CD4-positive, alpha-beta T cell treated with Interleukin-4 for 4 hours (primary cell): ENCODE data around the gene MYO1D.
"Not testable (repeated sequence)": the region's sequence is repeated elsewhere in the genome, so short reads cannot be mapped to it uniquely, and the experiment has no call there.

Experiments
- DNase-seq: peaks from one replicate; pipeline ENCODE4 v3.0.0-alpha.2; 2020

Gene MYO1D

GRCh38 chr17:32854207-32854606 is 22.7 kb downstream of the MYO1D start:
- no peak for DNase-seq

DNA sequence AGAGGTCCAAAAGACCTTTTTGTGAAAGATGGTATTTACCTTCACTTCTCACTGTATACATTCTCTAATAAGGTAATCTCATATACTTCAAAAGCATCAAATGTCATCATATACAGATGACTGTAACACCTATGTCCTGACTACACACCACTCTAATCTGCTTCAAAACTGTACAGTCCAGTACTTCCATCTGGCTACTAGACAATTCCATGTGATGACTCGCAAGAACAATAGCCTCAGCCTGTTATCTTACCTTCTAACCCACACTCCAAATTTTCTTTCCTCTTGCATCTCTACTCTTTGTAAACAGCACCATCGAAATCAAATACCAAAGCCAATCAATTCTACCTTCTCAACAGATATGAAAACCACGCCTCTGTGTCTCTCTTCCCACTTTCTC is 24.1 kb downstream of the MYO1D start:
- no peak for DNase-seq

DNA sequence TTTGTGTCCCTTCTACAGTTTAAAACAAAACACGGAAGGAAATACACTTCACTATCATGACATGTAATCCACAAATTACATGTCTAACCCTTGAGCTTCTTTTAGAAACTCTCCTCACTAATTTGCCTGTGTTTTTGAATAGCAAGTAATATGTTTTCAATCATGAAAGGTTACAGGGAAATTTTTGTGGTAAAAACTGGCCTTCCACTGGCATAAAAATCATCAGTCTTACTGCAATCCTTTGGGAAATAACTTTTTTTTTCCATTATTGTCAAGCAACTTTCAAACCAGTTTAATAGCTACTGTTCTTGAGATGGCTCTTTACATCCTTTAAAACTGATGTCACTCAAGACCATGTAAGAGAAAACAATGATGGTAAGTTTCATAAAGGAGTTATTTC is 27.0 kb downstream of the MYO1D start:
- no peak for DNase-seq

- DNase-seq = no peak
Measured at GRCh38 chr17:32847977-32848376, 28.9 kb downstream of the MYO1D start.

GRCh38 chr17:32846143-32846542 is 30.8 kb downstream of the MYO1D start:
- no peak for DNase-seq

DNA sequence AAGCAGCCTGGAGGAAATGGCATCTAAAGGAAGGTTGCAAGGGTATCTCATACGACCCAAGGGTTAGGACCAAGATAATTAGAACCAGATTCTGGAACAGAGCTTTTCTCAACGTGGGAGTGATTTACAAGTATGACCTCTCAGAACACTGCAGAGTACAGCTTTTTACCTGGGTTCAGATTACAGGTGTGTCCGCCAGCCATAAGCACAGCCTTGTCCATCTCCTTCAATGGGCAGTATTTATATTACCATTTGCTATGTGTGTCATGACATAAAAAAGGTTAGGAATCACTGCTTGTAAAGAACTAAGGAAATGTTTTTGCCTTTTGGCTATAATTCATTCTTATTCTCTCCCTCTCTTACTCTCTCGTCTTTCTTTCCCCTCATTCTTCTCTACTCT is 36.7 kb downstream of the MYO1D start:
- no peak for DNase-seq

DNA sequence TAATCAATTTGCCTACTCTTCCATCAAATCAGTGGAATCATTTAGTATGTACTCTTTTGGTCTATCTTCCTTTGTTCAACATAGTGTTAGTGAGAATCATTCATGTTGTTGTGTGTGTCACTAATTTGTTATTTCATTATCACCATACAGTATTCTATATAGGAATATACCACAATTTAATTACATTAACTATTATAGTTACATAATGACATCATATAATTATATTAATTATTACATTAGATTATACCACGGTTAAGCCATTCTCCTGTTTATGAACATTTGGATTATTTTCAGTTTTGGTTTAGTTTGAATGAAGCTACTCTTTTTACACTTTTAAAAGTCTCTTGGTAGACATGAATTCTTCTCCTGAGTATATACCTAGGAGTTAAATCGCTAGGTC is 40.4 kb downstream of the MYO1D start:
- DNase-seq = no peak

- DNase-seq = no peak
Measured at GRCh38 chr17:32835291-32835761, 41.6 kb downstream of the MYO1D start.

DNA sequence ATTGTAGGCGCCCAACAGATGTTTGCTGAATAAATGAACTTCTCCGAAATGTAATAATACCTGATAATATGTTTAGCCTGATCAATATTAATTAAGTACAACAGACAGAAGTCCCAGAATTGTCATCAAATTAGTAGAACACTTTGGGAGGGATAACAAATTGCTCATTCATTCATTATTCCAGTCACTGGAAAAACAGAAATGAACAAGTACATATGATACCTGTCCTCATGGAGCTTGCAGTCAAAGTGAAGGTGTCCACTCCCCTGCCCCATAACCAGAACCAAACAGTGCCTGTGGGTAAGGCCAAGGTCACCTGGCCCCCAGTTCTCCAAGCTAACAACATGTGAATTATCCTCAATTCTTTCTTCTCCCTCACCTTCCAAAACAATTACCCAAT is 42.8 kb downstream of the MYO1D start:
- DNase-seq = no peak

- no peak for DNase-seq
Measured at GRCh38 chr17:32833526-32833925, 43.4 kb downstream of the MYO1D start.

GRCh38 chr17:32833076-32833475 is 43.8 kb downstream of the MYO1D start:
- DNase-seq = no peak

- DNase-seq = no peak
Measured at GRCh38 chr17:32831627-32832243, 45.2 kb downstream of the MYO1D start.

GRCh38 chr17:32831223-32831622 is 45.7 kb downstream of the MYO1D start:
- DNase-seq = no peak

GRCh38 chr17:32828822-32829221 is 48.1 kb downstream of the MYO1D start:
- DNase-seq = no peak

DNA sequence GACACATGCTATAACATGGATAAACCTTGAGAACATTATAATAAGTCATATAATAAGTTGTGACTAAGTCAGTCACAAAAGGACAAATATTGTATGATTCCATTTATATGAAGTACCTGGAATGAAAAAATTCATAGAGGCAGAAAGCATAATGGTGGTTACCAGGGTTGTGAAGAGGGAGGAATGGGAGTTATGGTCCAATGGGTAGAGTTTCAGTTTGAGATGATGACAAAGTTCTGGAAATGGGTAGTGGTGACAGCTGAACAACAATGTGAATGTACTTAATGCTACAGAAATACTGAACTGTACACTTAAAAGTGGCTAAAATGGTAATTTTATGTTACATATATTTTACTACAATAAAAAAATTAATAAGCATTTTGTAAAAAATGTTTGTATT is 49.7 kb downstream of the MYO1D start:
- DNase-seq = no peak

DNA sequence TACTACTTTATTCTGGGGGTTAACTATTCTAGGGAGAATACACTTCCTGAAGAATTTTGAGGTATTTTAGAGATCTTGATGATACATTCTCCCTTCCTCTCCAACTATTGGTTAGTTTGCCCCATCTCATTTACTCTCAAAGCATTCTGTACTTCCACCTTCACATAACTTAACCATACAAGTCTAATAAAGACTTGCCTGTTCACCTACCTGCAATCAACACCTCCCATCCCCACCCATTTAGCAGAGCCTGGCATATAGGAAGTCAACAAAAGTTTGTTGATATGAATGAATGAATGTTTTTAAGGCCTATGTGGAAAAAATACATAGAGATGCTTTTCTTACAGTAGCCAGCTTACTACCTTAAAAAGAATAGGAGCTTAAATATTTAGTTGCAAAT is 50.8 kb downstream of the MYO1D start:
- no peak for DNase-seq

- DNase-seq = no peak
Measured at GRCh38 chr17:32824334-32824733, 52.6 kb downstream of the MYO1D start.

DNA sequence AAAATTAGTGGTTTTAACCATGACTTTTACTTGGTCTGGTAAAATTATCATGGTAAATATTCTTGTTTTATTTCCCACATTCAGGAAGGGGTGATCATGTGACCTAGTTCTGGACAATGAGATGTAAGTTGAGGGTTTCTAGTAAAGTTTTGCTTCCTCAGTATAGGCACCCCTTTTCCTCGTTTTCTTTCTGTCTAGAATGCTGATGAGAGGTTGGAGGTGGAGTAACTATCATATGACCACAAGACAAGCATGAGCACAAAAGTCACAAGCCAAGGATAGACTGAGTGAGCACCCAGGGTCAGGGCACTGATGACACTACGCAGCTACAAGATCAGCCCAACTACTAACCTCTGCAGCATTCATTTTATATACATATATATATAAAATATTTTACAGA is 53.9 kb downstream of the MYO1D start:
- DNase-seq = no peak

DNA sequence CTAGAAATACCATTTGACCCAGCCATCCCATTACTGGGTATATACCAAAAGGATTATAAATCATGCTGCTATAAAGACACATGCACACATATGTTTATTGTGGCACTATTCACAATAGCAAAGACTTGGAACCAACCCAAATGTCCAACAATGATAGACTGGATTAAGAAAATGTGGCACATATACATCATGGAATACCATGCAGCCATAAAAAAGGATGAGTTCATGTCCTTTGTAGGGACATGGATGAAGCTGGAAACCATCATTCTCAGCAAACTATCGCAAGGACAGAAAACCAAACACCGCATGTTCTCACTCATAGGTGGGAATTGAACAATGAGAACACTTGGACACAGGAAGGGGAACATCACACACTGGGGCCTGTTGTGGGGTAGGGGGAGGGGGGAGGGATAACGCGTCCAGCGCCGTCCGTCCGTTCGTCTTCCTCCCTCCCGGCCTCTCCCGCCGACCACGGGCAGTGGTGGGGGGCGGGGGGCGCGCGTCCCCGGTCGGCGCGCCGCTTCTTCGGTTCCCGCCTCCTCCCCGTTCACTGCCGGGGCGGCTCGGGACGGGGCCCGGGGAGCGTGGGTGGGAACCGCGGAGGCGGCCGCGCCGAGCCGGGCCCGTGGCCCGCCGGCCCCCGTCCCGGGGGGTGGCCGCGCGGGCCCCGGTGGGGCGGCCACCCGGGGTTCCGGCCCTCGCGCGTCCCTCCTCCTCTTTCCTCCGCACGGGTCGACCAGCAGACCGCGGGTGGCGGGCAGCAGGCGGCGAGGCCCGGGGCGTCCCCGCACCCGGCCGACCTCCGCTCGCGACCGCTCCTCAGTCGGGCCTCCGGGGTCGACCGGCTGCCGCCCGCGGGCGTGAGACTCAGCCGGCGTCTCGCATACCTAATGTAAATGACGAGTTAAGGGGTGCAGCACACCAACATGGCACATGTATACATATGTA is 54.7 kb downstream of the MYO1D start:
- not testable (repeated sequence) for DNase-seq

DNA sequence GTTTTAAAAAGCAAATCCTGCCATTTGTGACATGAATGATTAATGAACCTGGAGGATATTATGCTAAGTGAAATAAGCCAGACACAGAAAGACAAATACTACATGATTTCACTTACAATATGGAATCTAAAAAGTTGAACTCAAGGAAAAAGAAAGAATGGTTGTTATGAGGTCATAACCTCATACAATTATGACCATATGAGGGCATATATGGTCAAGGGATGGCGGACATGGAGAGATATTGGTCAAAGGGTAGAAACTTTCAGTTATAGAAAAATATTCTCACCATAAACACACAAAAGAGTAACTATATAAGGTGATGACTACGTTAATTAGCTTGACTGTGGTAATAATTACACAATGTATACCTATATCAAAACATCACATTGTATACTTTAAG is 56.5 kb downstream of the MYO1D start:
- DNase-seq = no peak

GRCh38 chr17:32819787-32820186 is 57.1 kb downstream of the MYO1D start:
- DNase-seq = no peak

DNA sequence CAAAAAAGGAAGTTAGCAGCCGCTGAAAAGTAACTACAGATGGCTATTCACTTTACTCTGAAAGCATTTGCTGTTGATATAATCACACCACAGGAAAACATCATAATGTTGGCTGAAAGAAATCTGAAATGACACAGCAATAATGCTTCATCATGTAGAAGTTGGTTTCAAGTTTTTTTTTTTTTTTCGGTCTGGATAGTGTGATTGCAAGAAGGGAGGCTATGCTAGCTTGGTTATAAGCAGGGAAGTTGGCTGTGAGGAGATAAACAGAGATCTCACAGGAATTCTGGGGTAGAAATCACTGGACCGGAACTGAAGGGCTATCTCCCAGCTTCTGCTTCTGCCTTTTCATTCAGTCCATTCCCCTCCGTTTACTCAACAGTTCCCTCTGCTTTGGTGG is 57.9 kb downstream of the MYO1D start:
- DNase-seq = no peak

DNA sequence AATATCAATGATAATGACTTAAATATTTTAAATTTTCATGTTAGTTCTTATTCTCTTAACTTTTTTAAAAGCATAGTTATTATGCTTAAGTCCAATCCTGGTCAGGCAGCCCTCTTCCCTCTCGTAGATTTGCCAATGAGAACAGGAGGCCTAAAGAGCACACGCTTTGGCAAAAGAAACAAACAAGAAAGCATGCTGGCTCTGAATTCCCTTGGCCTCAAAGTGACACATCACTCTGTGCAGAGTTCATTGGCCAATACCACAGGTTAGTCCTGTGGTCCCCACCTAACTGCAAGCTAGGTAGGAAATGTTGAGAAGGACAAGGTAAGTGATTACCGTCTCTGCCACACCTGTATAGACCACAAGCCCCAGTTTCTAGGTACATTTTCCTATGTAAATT is 61.5 kb downstream of the MYO1D start:
- DNase-seq = no peak

DNA sequence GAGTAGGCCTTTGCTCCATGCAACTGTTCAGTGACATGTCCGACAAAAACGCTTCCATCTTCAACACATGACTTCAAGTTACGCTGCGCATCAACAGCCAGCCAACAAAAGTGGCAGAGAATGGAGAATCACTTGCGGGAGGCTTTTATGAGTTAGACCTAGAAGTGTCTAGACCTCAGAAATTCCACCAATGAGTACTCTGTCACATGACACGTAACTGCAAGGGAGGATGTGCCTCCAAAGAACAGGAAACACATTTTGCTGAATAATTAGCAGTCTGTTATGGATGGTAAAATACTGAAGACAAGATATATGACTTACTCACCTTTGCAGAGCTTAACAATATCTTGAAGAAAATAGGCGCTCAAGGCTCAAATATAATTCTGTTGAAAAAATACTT is 62.1 kb downstream of the MYO1D start:
- no peak for DNase-seq
